Measurements from ENCODE around the gene MYH3.

Gene MYH3

GRCh38 chr17:10613775-10614513 is 43.2 kb downstream of the MYH3 start:
- DNase-seq = no peak
- no peak for TF ChIP-seq GATA1 (IDR thresholded peaks at IDR 0.05; ENCODE audit: low read depth, low read length)
- no peak for TF ChIP-seq POLR2A (IDR thresholded peaks at IDR 0.05; ENCODE audit: low read length)

- no peak for DNase-seq
- no peak for TF ChIP-seq POLR2A (IDR thresholded peaks at IDR 0.05; ENCODE audit: low read length)
- no peak for TF ChIP-seq GATA1 (IDR thresholded peaks at IDR 0.05; ENCODE audit: low read depth, low read length)
Observed at GRCh38 chr17:10612957-10613744, 44.0 kb downstream of the MYH3 start.

- TF ChIP-seq POLR2A (IDR thresholded peaks at IDR 0.05; ENCODE audit: low read length) = no peak
- TF ChIP-seq GATA1 (IDR thresholded peaks at IDR 0.05; ENCODE audit: low read depth, low read length) = no peak
- no peak for DNase-seq
Observed at GRCh38 chr17:10610884-10611283, 46.2 kb downstream of the MYH3 start.

- DNase-seq = no peak
- no peak for TF ChIP-seq GATA1 (IDR thresholded peaks at IDR 0.05; ENCODE audit: low read depth, low read length)
- TF ChIP-seq POLR2A (IDR thresholded peaks at IDR 0.05; ENCODE audit: low read length) = no peak
Observed at GRCh38 chr17:10608244-10608643, 48.9 kb downstream of the MYH3 start.

DNA sequence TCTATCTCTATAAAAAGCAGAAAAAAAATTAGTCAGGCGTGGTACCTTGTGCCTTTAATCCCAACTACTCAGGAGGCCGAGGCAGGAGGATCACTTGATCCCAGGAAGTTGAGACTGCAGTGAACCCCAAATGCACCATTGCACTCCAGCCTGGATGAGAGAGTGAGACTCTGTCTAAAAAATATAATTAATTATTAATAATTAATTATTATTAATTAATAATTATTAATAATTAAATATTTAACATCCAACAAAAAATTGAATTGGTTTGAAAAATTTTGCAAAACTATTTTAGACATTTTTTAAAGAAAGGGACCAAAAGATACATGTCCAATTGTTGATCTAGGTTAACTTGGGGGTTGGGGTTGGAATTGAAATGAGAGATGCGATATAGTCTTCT is 51.0 kb downstream of the MYH3 start:
- no peak for DNase-seq
- TF ChIP-seq GATA1 (IDR thresholded peaks at IDR 0.05; ENCODE audit: low read depth, low read length) (no peak), POLR2A (IDR thresholded peaks at IDR 0.05; ENCODE audit: low read length) (no peak)

DNA sequence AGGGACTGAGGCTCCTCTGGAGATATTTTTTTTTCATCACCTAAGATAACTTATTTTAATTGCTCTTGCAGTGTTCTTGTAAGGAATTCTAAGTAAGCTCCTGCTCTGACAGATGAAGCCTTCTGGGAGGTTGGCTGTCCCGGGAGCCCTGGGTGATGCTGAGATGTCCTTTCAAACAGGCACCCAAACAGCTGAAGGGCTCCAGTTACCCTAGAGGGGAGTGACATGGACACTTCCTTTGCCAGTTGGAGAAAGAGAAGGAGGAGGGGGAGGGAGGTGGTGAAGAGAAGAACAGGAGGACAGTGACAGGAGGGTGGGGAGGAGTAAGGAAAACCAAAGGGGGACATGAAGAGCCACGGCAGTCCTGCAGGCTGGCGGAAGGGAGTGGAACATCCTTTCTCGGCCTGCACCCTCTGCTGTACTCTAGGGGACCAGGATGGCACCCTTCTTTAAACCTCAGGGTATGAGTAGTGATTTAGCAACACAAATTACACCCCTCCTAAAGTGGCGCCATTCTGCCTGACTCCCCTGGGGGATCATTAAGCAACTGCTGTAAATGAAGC is 51.8 kb downstream of the MYH3 start:
- DNase-seq = no peak
- TF ChIP-seq GATA1 (IDR thresholded peaks at IDR 0.05; ENCODE audit: low read depth, low read length) (no peak), POLR2A (IDR thresholded peaks at IDR 0.05; ENCODE audit: low read length) (no peak)

GRCh38 chr17:10604521-10604920 is 52.6 kb downstream of the MYH3 start:
- no peak for TF ChIP-seq POLR2A (IDR thresholded peaks at IDR 0.05; ENCODE audit: low read length)
- no peak for TF ChIP-seq GATA1 (IDR thresholded peaks at IDR 0.05; ENCODE audit: low read depth, low read length)
- DNase-seq = no peak

DNA sequence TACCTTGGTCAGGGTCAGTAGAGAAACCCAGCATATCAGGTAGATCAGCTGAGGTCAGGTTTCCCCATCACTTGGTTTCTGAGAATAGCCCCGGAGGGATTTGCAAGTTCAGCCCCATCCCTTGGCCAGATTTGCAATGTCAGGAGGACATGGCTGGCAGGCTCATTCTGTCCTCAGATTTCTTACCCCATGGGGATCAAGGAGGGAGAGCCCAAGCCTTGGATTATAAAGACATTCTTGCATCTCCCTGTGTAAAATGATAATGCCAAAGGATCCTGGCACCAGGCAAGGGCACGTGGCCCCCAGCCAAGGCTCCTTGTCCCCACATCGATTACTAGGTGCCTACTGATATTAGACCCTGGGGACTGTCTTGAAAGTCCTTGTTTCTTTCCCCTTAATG is 53.2 kb downstream of the MYH3 start:
- DNase-seq = no peak
- no peak for TF ChIP-seq POLR2A (IDR thresholded peaks at IDR 0.05; ENCODE audit: low read length)
- TF ChIP-seq GATA1 (IDR thresholded peaks at IDR 0.05; ENCODE audit: low read depth, low read length) = no peak

DNA sequence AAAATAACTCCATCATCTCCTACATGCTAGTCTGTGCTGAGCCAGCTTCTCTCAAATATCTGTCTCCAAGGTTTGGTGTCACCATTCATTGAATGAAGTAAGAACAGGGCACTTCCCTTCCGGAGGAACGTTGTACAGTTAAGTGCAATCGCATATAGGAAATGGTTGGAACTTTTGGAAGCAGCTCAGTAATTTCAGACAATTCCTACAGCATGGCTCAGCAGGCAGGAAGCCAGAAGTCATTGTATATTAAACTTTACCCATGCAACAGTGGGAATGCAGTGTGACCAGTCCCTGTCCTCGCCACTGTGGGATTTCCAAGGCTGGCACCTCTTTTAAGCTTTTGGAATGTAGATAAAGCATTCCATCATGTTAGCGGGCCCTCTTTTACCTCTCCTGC is 56.5 kb downstream of the MYH3 start:
- no peak for DNase-seq
- no peak for TF ChIP-seq GATA1 (IDR thresholded peaks at IDR 0.05; ENCODE audit: low read depth, low read length)
- no peak for TF ChIP-seq POLR2A (IDR thresholded peaks at IDR 0.05; ENCODE audit: low read length)

DNA sequence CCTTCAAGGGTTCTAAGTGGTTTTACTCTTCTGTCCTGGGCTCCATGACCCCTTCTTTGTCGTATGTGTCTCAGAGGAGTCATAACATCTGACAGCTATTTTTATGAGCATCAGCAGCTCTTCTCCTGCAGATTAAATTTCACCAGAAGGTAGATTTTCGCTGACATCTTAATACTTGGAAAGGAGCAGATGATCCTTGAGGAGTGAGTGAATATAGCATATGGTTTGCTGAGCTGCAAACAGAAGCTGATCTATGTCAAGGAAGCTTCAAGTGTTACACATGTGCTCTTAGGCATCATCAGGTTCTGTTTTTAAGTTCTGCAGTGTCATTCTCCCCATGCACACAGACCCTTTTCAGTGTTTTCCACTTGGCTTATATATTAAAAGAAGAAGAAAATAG is 58.5 kb downstream of the MYH3 start:
- TF ChIP-seq GATA1 (IDR thresholded peaks at IDR 0.05; ENCODE audit: low read depth, low read length) (no peak), POLR2A (IDR thresholded peaks at IDR 0.05; ENCODE audit: low read length) (no peak)
- DNase-seq = no peak

DNA sequence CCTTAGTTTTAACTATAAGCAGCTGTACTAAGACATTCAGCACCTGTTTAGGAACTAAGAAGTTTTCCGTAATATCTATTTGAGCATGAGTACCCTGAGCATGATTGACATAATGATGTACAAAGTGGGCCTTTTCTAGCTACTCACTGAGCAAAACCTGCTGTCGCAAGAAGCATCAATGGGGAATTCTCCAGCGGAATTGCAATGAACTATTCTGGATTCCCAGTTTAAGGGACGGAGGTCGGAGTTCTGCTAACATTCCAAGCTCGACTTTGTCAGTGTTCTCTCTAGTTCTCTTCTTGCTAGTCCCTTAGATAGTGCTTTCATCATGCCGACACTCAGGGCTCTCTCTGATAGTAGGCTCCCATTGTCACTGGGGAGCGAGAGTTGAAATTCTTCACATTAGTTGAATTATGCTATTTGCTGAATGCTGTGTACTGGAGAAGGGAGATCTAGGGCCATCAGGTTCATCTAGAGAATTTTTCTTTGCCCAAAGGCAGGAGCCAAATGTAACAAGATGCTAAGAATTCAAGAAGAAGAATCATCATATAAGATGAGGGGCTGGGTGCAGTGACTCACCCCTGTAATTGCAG is 67.5 kb downstream of the MYH3 start:
- no peak for TF ChIP-seq POLR2A (IDR thresholded peaks at IDR 0.05; ENCODE audit: low read length)
- no peak for TF ChIP-seq GATA1 (IDR thresholded peaks at IDR 0.05; ENCODE audit: low read depth, low read length)
- no peak for DNase-seq

DNA sequence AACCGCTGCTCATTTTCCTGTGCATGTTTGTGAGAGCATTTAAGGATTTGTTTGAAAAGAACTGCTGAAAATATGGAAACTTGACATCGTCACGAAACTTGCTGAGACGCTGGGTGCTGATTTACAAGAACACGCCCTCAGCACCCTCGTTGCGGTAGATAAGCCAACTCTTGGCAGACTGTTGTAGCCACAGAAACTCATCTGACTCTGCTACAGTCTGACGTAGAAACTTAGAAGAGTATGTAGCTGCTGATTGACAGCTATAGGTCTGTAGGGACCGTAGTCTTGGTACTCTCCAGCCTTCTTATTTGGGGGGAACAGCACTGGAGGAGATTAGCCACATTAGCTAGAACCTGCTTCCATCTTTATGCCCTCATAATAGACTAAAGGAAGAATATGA is 71.6 kb downstream of the MYH3 start:
- TF ChIP-seq GATA1 (IDR thresholded peaks at IDR 0.05; ENCODE audit: low read depth, low read length) = no peak
- no peak for TF ChIP-seq POLR2A (IDR thresholded peaks at IDR 0.05; ENCODE audit: low read length)
- no peak for DNase-seq

GRCh38 chr17:10583834-10584233 is 73.3 kb downstream of the MYH3 start:
- DNase-seq = no peak
- TF ChIP-seq POLR2A (IDR thresholded peaks at IDR 0.05; ENCODE audit: low read length) (no peak), GATA1 (IDR thresholded peaks at IDR 0.05; ENCODE audit: low read depth, low read length) (no peak)

DNA sequence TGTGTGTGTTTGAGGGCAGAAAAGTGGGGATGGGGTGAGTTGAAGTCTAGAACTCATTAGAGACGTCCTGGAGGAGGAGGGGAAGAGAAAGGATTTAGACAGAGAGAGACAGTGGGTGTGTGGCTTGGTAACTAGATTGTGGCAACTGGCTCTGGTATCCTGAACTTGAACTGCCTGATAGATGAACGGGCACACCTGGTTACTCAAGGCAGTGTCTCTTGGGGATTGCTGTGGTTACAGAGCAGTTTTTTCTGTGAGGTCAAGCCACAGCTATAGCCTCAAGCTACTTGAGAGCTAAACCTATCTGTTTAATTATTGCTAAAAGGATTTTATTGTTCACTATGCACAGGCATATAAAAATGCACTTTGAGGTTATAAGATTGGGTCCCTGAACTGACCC is 77.8 kb downstream of the MYH3 start:
- DNase-seq = no peak
- TF ChIP-seq POLR2A (IDR thresholded peaks at IDR 0.05; ENCODE audit: low read length) (no peak), GATA1 (IDR thresholded peaks at IDR 0.05; ENCODE audit: low read depth, low read length) (no peak)

Measured in erythroblast (primary cell).